Testis (tissue), 3 donors: Measurements from ENCODE around the gene ATL2. TPM values are rescaled to one million over a fixed set of nuclear protein-coding genes. Genes with fewer than 3 reads are reported as not detected.
"Not testable (repeated sequence)": the region's sequence is repeated elsewhere in the genome, so short reads cannot be mapped to it uniquely, and the experiment has no call there.

Experiments used
- DNase-seq: peaks from one replicate; pipeline ENCODE4 v3.0.0-alpha.2; 2019
- H3K27ac ChIP-seq, 2 donors: fragments of 200-600 bp; sonication (generic); one replicate each; pipeline ENCODE4 v1.5.1; 2019
- H3K27me3 ChIP-seq: fragments of 200-600 bp; sonication (generic); one replicate; pipeline ENCODE4 v1.5.1; 2019
- H3K36me3 ChIP-seq: fragments of 200-600 bp; sonication (generic); one replicate; pipeline ENCODE4 v1.5.1; 2017; ENCODE audit warnings: low read depth; ENCODE audit errors: missing control alignments
- H3K4me1 ChIP-seq: fragments of 200-600 bp; sonication (generic); one replicate; pipeline ENCODE4 v1.5.1; 2019
- H3K4me3 ChIP-seq, 2 donors: fragments of 200-600 bp; sonication (generic); one replicate each; pipeline ENCODE4 v1.5.1; 2017 to 2019
- H3K9me3 ChIP-seq: fragments of 200-600 bp; sonication (generic); one replicate; pipeline ENCODE4 v1.5.1; 2017
- CTCF ChIP-seq, 3 experiments: fragments of 450-650 bp in 2 of 3; fragments of 200-600 bp in 1 of 3; sonication (generic) in 1 of 3; IDR thresholded peaks; one replicate each; pipeline ENCODE4 v1.5.1; 2016 to 2019; ENCODE audit warnings: antibody characterized with exemption in 3 of 3, mild to moderate bottlenecking in 2 of 3, moderate library complexity in 1 of 3
- POLR2A ChIP-seq: fragments of 450-650 bp; IDR thresholded peaks from one replicate; pipeline ENCODE4 v1.6.1; 2017; ENCODE audit warnings: antibody characterized with exemption, mild to moderate bottlenecking, moderate library complexity
- WGBS, 2 donors: methylation state at CpG; one replicate each; pipeline ENCODE4 v1.1.5; 2018; 5-methylcytosine and 5-hydroxymethylcytosine counted together
- intact Hi-C: fragments of 100-400 bp; cut with DNase I; formaldehyde crosslinking; loops from one replicate; pipeline ENCODE4 v1.15.1; 2023; ENCODE audit warnings: low total_unique reads
- polyA plus RNA-seq: library from polyadenylated mRNA; stranded (reverse); fragments of 350-450 nt; fragmentation: Illumina TruSeq; extraction: RNeasy Lipid Tissue Mini Kit (QIAGEN cat#74804); gene quantifications from one replicate; pipeline ENCODE4 v1.2.3, GENCODE V29; 2014; ENCODE audit warnings: low read depth, low replicate concordance; ENCODE audit not compliant: insufficient read depth
- total RNA-seq, 2 donors: library from RNA; depleted of rRNA; stranded (reverse); fragments of >200 nt; gene quantifications; one replicate each; pipeline ENCODE4 v1.2.3, GENCODE V29; 2016

Gene ATL2
- total and polyA plus RNA-seq, 3 donors from 2014 or later, result 38.8 to 96.3 (median 80.9) TPM

- no peak for TF ChIP-seq CTCF (IDR thresholded peaks at IDR 0.05)
- TF ChIP-seq POLR2A, result no peak
- no peaks in the 10 kb centered on the region for H3K9me3 ChIP-seq
- intact Hi-C loops, result no loop called here
These were observed 117.8 kb downstream of the ATL2 start for GRCh38 chr2:38259311-38259710.

GRCh38 chr2:38257680-38258079 lies 119.4 kb downstream of the ATL2 start:
- WGBS, 2 donors, result 93 to 98% methylated on average over 6 of the region's 6 CpGs
- H3K27me3 ChIP-seq, DNase-seq, H3K4me1 ChIP-seq, H3K4me3 ChIP-seq, H3K36me3 ChIP-seq, H3K9me3 ChIP-seq, intact Hi-C loops, H3K27ac ChIP-seq: not testable (repeated sequence)

More at GRCh38 chr2:38259311-38259710, 117.8 kb downstream of the ATL2 start:
- Histone ChIP-seq H3K27ac (no peak overlapping the region), H3K36me3 (no peaks in the 10 kb centered on the region), H3K4me1 (peaks cover 12% of the 10 kb centered on the region), H3K4me3 (no peak overlapping the region), H3K27me3 (no peaks in the 10 kb centered on the region)
- no peak for DNase-seq
- 95 to 96% methylated on average over 2 of the region's 2 CpGs for WGBS, 2 donors

- intact Hi-C loops, result no loop called here
- Histone ChIP-seq H3K27me3 (no peaks in the 10 kb centered on the region), H3K4me1 (peaks cover 6% of the 10 kb centered on the region), H3K27ac (no peak overlapping the region), H3K36me3 (no peaks in the 10 kb centered on the region), H3K4me3 (no peak overlapping the region), H3K9me3 (no peaks in the 10 kb centered on the region)
- no peak for DNase-seq
- TF ChIP-seq CTCF (IDR thresholded peaks at IDR 0.05), result no peak
- TF ChIP-seq POLR2A, result no peak
- 73 to 83% methylated on average over 1 of the region's 1 CpG for WGBS, 2 donors
These were observed 120.5 kb downstream of the ATL2 start for GRCh38 chr2:38256610-38257009.

GRCh38 chr2:38255211-38255610 lies 121.9 kb downstream of the ATL2 start:
- Histone ChIP-seq H3K27ac (no peak overlapping the region), H3K36me3 (no peaks in the 10 kb centered on the region), H3K27me3 (no peaks in the 10 kb centered on the region), H3K4me1 (no peaks in the 10 kb centered on the region), H3K4me3 (no peak overlapping the region), H3K9me3 (no peaks in the 10 kb centered on the region)
- intact Hi-C loops, result no loop called here
- no peak for DNase-seq
- WGBS, 2 donors, result 78 to 91% methylated on average over 3 of the region's 3 CpGs
- TF ChIP-seq POLR2A, result no peak
- TF ChIP-seq CTCF (IDR thresholded peaks at IDR 0.05), result no peak

- Histone ChIP-seq H3K9me3 (no peaks in the 10 kb centered on the region), H3K27ac (no peak overlapping the region), H3K36me3 (no peaks in the 10 kb centered on the region), H3K4me3 (no peak overlapping the region), H3K4me1 (no peaks in the 10 kb centered on the region), H3K27me3 (no peaks in the 10 kb centered on the region)
- DNase-seq, result no peak
- WGBS, 2 donors, result 73 to 97% methylated on average over 5 of the region's 5 CpGs
- intact Hi-C loops, result no loop called here
- TF ChIP-seq POLR2A (no peak), CTCF (IDR thresholded peaks at IDR 0.05) (no peak)
These were observed 122.3 kb downstream of the ATL2 start for GRCh38 chr2:38254796-38255195.
